ENCODE measurements around the gene SMC1B. TPM values are rescaled to one million over a fixed set of nuclear protein-coding genes. Genes with fewer than 3 reads are reported as not detected.

The SMC1B gene
- total and polyA plus RNA-seq, 2 of the 8 experiments (the other 6 are each of a cell fraction or from before 2014, with no cell fraction given): 0.02 TPM; not detected in 1

DNA sequence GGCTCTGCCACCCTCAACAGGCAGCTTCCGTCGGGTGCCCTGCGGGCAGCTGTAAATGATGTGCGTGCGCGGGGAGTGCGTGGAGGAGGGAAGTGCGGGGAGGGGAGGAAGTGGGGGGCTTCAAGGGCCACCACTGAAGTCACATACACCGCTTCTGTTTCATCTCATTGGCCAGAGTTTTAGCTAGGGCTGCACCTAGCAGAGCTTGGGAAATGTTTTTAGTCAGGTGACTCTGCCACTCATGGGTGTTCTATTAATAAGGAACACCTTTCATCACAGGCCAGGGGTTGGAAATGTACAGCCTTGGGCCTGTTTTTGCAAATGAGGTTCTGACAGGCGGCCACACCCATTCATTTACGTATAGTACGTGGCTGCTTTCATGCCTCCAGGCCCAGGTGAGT, 89.1 kb downstream of the SMC1B start:
- no peak overlapping the region for H2BK20ac ChIP-seq (ENCODE audit: low read length)
- TF ChIP-seq ASH2L (IDR thresholded peaks at IDR 0.05; ENCODE audit: low read length): no peak
- no peak overlapping the region for H2BK5ac ChIP-seq (ENCODE audit: low read depth, low read length)
- H3K79me2 ChIP-seq (ENCODE audit: control insufficient read depth in 1 of 2, insufficient read depth in 2 of 2, low read length in 2 of 2): peaks cover 0 to 19% of the 10 kb centered on the region in 2 experiments; a peak in 1 of 4 replicates
- H3K4me1 ChIP-seq (replicated peaks in 1 of 4; ENCODE audit: control insufficient read depth in 3 of 4, insufficient read depth in 4 of 4, low read length in 3 of 4): no peaks in the 10 kb centered on the region
- no peak overlapping the region for H4K5ac ChIP-seq (ENCODE audit: insufficient read length, low read depth, low read length)
- H3K4me3 ChIP-seq (ENCODE audit: extremely low read depth in 1 of 4, insufficient read depth in 2 of 4, low read depth in 3 of 4, low read length in 4 of 4): no peak overlapping the region
- H2BK120ac ChIP-seq (replicated peaks; ENCODE audit: low read depth, low read length): no peak overlapping the region
- no peaks in the 10 kb centered on the region for H3K23me2 ChIP-seq (ENCODE audit: low read depth, low read length)
- H4K8ac ChIP-seq (ENCODE audit: extremely low read depth, insufficient read depth, low read length): no peak overlapping the region
- WGBS, 2 experiments (ENCODE audit: extremely low coverage in 1 of 2, insufficient coverage in 1 of 2, insufficient read length in 1 of 2, insufficient replicate concordance in 2 of 2, low coverage in 1 of 2, low lambda C conversion rate in 2 of 2, missing lambda C conversion rate in 1 of 2): 92% methylated on average over 12 of the region's 12 CpGs; no CpG with 5 or more reads in 1 of the 2 experiments
- H3K56ac ChIP-seq (replicated peaks; ENCODE audit: insufficient read length, low read depth, low read length): no peak overlapping the region
- H3K9me3 ChIP-seq (ENCODE audit: insufficient read depth in 2 of 2, low read depth in 1 of 2, low read length in 1 of 2): no peaks in the 10 kb centered on the region
- no peak overlapping the region for H3K4ac ChIP-seq (replicated peaks; ENCODE audit: insufficient read length, low read depth, low read length)
- no peak for DNase-seq (ENCODE audit: low read depth in 1 of 2, low spot score in 2 of 2)
- ChIA-PET CTCF (ENCODE audit: partially characterized antibody) (interaction anchor here (0.7 to 2.8 kb wide), 3 partner anchors 11 to 47 kb away, joined by 3 to 19 read pairs (median 5); partner anchors contain the start of gene UPK3A), POLR2A (ENCODE audit: partially characterized antibody) (interaction anchor here (1.2 kb wide), 1 partner anchor 11 kb away, joined by 3 read pairs; no protein-coding TSS in a partner anchor)
- no peak overlapping the region for H3K27ac ChIP-seq (ENCODE audit: low read depth, low read length)
- no peaks in the 10 kb centered on the region; the same call in 1 of the 2 replicates for H3K79me1 ChIP-seq (ENCODE audit: low read depth, low read length)
- no peak overlapping the region for H3K4me2 ChIP-seq (ENCODE audit: insufficient read depth in 1 of 2, low read depth in 2 of 2, low read length in 2 of 2)
- no peak overlapping the region for H3K9ac ChIP-seq (replicated peaks in 1 of 4; ENCODE audit: extremely low read depth in 1 of 4, low read depth in 3 of 4, low read length in 3 of 4)
- H3K18ac ChIP-seq (ENCODE audit: extremely low read depth, low read length): no peak overlapping the region
- H3K14ac ChIP-seq (ENCODE audit: insufficient read length): no peak overlapping the region
- no peak overlapping the region for H2BK15ac ChIP-seq (ENCODE audit: low read length)
- no peaks in the 10 kb centered on the region for H3K27me3 ChIP-seq (replicated peaks in 1 of 4; ENCODE audit: control insufficient read depth in 3 of 4, extremely low read depth in 1 of 4, insufficient read depth in 3 of 4, low read length in 3 of 4)
- H3K36me3 ChIP-seq (ENCODE audit: control insufficient read depth in 2 of 4, insufficient read depth in 4 of 4, low read length in 3 of 4): peaks cover 0 to 15% (median 10%) of the 10 kb centered on the region in 4 experiments; a peak in 6 of 8 replicates
- H2AK5ac ChIP-seq (ENCODE audit: low read depth, low read length): no peak overlapping the region
- no peak overlapping the region for H2AFZ ChIP-seq (ENCODE audit: low read length)
- no peak overlapping the region for H4K91ac ChIP-seq (replicated peaks; ENCODE audit: insufficient read length, low read length)
- H2BK12ac ChIP-seq (ENCODE audit: low read depth, low read length): no peak overlapping the region
- no peak for FAIRE-seq
- peaks cover 0 to 2% of the 10 kb centered on the region in 2 experiments for H4K20me1 ChIP-seq (replicated peaks in 1 of 2; ENCODE audit: control insufficient read depth in 1 of 2, insufficient read depth in 2 of 2, low read length in 2 of 2)
- H3K23ac ChIP-seq (ENCODE audit: insufficient read length): no peak overlapping the region
